NCI-H2107 (cell line): Measurements from ENCODE around the gene STRN4.

Experiments
- DNase-seq: peaks from one replicate; lab custom pipeline; 2025; lab: John Stamatoyannopoulos, UW

STRN4 gene

DNA sequence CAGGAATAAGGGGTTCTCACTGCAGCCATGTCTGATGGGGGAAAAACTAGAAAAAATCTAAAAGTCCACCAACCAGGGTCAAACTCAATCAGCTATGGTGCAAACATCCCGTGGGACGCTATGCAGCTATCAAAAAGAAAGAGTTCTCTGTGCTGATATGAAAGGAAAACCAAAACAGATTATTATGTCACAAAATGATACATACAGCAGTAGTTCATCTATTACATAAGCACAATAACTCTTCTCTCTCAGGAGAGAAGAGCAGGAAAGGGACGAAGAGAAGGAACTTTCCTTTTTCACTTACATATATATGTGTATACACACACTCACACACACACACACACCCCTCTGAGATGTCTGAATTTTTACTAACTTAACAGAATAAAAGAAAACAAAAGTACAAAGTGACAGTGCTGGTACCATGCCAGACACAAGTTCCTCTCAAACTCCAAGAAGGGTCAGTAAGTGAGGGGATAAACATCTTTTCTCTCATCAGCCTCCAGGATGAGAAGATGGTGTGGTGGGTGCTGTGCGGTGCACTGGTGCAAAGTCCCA is 3.2 kb downstream of the STRN4 start:
- DNase-seq: no peak

DNA sequence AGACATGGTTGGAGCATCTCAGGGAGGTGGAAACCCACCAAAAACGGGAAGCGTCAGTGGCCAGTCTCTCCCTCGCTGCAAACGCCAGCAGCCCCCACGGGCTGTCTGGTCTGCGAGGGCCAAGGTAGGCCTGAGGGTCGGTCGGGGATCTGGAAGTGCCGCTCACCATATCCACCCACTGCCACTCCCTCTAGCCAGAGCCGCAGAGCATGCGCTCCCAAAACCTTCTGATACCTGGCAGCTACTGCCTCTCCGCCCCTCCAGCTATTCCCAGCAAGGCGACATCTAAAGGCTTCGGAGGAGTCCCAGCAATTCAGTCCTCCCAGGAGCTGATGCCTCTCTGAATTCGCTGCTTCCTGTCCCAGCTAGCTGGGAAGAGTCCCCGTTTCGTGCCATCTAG is 4.8 kb downstream of the STRN4 start:
- DNase-seq: no peak

DNA sequence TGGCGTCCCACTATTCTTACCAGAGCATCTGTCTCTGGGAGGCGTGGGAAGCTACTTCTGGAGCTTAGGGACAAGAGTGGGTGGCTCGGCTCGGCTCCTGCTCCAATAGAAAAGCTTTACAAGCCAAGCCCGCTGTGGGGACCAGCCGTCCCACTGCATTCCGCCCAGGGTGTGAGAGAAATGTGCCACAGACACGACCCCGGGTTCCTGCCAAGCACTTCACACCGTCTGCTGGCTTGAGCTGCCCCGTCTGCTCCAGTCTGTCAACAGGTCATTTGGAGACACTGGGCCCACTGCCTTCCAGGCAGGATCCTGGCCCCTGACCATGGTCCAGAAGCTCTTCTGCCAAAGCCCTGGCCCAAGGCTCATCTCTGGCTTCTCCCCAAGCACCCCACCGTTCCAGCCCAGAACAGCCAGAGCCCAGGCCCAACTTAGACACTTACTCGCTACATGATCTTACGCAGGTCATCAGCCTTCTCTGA is 6.9 kb downstream of the STRN4 start:
- no peak for DNase-seq

DNA sequence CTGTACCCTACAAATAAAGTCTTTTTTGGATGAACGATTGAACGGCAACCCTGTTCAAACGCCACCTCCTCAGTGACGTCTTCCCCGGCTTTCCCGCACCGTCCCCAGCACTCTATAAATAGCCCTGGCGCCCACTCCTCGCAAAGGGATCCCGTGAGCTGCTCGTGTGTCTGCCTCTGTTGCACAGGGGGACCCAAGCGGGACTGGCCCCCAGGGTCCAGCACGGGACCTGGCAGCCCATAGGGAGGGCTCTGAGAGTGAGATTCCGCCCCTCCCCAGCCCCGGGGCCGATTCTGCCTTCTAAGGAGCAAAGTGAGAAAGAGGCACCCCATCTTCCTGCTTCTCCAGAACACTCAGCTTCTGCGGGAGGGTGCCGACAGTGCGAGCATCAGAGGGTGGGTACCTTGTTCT is 8.5 kb downstream of the STRN4 start:
- DNase-seq: no peak

DNA sequence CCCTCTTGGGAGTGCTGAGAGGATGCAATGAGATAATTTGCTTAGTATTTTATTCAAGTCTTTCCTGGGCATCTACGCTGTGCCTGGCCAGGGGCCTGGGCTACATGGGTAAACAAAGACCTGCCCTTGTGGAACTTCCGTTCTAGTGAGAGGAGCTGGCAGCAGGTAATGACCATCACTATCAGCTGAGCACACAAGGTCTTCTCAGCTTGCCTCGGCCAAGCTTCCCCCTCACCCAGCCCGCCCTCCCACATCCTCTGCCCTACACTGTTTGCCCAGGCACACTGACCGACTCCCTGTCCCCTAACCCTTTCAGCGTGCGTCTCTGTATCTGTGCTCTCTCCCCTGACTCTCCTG is 9.0 kb downstream of the STRN4 start:
- no peak for DNase-seq

DNA sequence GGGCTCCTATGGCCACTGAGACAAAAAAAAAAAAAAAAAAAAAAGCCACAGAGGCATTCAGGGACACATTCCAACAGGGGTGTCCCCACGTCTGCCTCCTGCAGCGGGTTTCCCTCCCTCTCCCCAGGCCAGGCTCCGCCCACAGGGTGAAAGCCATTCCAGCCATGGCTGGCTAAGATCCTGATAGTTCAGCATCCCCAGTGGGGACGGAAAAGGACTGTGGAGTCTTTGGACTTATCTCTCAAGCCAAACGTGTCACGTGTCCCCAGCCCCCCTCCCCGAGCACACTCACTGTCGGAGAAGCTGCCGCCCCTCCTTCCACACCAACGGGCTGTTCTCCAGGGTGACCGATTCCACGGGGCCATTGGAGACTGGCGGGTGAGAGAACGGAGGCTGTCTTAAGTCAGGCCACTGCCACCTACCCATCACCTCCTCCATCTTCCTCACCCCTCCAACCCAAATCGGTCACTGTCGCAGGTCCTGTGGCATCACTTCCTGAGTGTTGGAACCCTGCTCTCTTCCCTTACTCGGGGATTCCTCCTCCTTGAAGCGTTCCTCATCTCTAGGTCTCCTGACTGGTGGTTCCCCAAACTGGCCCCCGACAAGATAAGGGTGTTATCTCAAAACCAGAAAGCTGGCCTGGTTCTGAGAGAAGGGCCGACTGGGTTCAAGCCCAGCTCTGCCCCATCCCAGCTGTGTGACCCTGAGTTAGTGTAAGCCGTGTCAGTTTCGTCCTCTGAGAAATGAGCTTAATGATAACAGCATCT is 9.5 kb downstream of the STRN4 start:
- DNase-seq: no peak

DNA sequence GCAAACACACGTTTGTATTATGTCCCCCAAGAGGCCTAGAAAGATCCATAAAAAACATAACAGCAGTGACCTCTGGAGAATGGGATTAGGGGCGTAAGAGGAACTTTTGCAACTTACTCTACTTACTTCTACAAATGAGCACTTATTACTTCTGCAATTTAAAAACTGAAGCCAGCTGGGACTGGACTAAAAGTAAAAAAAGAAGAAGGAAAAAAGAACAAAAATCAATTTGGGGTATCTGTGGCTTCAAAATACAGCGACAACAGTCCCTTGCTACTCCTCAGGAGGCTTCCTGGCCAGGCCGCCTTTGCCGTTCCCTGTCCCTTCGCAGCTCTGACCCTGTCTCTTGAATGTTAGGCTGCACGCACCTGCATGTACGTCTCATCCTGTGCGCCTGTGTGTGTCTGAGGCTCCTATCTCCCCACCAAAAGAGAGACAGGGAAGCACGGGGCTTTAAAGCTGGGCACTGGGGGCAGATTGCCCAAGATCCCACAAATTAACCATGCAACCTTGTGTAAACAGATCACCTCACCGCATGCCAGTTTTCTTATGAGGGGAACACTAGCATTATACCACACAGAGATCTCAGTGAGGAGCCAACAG is 12.5 kb downstream of the STRN4 start:
- no peak for DNase-seq

DNA sequence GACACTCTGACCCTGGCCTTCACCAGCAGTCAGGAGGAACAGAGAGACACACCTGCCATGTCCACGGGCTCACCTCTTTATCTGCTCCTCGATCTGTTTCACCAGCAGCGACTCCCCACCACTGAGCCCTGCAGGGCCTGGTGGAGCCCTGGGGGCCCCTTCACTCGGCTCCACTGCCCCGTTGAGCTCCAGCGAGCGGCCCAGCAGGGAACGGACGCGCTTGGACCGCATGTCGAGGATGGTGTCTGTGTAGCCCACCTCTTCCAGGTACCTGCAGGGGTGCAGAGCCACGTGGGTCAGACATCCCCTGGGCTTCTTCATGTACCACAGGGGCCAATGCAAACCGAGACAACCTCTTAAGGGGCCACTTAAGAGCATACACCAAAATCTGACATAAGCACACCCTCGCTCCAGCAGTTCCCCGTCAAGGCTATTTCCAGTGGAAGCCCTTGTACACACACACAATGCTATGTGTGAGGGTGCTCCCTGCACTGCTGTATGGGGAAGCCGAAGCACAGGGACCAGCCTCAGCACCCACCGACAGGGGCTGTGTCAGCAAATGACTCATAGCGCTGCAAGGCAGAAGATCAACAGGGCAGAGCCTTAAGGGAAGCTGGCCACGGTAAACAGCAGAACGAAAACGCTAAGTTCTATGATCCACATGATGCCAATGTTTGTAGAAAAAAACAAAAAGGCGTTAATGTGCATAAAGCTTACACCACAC is 13.1 kb downstream of the STRN4 start:
- no peak for DNase-seq

DNA sequence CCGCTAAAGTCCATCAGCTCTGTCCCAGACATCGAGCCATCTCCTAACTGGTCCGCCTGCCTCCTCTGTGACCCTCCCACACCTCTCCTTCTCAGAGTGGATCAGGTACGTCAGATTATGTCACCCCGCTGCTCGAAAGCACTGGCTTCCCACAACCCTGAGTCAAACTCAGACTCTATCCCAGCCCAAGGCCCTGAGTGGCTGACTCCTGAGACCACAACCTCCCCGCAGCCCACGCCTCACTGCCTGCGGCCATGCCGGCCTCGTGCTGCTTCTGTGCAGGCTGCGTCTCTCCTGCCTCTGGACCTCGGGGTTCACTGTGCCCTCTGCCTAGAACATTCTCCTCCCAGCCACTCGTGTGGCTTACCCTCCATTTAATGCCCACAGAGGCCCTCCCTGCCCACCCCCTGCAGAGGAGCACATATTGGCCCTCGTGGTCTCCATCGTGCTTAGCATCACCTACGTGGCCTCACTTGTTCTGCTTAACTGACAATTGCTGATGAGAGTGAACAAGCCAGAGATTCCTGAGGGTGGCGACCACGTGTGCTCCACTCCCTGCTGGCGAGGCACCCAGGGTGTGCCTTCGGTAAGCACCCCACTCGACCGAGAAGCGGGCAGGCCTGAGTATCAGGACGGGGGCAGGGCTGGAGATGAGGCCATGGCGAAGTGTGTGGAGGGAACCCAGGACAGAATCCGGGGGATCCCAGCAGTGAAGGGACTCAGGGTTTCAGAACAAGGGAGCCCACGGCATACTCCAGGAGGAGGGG is 13.9 kb downstream of the STRN4 start:
- no peak for DNase-seq

DNA sequence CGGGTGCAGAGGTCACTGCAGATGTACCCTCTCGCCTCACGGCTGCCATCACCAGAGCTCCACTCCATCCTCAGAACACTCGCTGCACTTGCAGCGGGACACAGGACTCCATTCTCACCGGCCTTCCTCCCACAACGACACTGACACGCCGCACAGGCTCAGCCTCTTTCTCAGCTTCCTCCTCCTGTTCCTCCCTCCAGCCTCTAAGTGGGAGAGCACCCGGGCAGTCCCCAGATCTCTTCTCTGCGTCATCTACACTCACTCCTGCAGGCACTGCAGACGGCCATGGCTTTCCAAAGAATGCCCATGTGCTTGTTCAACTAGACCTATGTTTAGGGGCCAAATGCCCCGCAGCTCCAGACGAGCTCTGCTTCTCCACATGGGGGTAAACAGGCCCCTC is 14.7 kb downstream of the STRN4 start:
- no peak for DNase-seq

DNA sequence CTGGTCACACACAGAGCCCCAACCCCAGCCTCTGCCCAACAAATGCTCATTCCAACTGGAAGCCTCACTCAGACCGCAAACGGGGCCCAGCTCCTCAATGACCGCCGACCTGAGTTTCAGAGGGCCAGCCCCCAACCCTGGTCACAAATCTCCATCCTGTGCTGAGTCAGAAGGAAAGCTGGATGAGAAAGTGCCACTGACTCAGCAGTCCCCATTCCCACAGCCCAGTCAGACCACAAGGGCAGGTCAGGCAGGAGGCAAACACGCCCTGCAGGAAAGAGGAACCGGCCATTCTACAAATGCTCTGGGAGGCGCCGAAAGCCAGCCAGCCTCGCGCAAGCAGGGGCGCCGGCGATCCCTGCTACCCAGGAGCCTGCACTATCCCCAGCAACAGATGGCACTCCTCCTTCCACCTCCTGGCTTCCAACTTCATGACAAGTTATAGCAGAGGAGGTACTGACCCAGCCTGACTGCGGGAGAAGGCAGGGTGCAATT is 15.2 kb downstream of the STRN4 start:
- no peak for DNase-seq

DNA sequence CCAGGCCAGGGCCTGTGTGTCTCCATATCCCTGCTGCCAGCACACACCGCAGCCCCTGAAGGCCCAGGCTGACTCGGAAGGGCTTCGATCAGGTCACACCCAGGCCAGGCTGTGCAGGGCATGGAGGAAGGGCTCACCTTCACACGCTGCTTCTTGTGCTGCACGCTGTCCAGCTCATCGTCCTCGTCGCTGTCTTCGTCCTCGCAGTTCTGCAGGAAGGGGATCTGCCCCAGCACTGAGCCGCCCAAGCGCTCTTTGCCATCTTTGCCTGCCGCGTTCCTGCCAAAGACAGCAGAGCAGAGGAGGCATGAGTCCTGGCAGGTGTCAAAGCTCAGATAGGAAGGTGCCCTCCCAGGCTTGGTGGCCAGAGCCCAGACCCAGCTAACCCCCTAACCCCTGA is 15.7 kb downstream of the STRN4 start:
- no peak for DNase-seq

DNA sequence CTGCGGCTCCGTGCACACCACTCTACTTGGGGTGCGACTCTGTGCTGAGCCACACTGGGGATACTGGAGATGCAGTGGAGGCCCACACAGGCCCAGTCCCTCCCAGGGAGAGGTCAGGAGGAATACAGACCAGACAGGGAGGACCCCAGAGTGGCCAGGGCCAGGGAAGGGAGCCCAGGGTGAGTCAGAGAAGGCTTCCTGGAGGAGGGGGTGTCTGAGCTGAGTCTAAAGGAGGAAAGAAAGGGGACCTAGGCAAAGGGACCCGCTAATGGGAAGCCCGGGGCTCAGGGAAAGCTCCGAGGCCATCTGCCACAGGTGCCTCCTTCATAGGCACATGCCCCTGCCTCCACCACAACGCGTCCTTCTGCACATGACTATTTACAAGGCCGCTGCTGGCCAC is 16.1 kb downstream of the STRN4 start:
- DNase-seq: no peak

DNA sequence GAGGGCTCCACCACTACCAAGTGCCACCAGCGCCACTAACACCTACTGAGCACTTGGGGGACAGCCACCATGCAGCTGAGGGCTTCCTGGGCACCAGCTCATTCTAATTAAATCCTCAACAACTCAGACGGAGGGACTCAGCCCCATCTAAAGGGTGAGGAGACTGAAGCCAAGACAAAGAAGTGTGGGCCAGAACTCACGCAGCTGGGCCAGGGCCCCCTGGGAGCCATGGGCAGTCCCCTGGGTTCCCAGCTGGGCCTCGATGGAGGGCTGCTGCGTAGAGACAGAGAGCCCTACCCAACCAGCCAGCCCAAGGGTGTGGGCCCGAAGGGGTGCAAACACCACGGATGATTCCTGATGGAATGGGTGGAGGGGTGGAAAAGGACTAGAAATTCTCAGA is 16.6 kb downstream of the STRN4 start:
- no peak for DNase-seq

DNA sequence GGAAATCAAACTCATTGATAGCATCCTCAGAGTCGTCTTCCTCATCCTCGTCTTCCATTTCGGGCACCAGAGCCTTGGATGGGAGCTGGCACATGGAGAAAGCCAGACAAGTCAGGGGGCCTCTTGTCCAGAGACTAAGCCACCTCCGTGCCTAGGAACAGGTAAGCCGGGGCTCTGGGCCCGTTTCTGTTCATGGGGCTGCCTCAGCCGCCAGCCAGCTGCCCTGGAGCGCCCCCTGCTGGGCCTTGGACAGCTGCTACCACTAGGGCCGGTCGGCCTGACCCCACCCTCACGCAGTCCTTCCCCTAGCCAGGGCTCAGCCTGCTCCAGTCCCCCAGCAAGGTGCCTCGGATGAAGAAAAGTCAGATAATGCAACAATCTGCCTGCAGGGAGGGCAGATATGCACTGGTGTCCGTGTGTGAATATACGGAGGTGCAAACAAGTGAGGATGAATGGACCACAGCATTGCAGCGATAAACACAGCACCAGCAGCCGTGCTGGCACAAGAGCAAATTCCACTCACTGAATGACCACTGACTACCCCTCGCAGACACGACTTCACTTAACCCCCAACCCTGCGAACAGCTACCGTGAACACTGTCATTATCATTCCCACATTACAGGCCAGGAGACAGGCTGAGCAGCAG is 17.4 kb downstream of the STRN4 start:
- peak; percentile 30 for DNase-seq

DNA sequence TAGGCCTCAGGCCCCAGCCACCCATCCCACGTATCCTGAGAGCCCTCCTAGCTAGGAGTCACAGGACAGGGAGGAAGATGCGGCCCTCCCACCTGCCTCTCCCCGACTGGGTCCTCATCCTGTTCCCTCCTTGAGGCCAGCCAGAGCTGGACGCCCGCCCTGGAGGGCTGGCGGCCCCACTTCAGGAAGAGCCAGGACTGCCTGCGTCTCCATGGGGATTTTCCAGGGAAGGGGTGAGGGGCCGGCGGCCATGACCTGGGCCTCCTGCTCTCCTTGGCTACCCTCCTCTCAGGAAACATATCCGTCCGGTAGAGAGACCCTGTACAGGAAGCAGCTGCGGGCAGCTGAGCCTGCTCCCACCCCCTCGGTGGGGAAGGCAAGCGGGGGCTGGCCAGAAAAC is 18.0 kb downstream of the STRN4 start:
- no peak for DNase-seq

DNA sequence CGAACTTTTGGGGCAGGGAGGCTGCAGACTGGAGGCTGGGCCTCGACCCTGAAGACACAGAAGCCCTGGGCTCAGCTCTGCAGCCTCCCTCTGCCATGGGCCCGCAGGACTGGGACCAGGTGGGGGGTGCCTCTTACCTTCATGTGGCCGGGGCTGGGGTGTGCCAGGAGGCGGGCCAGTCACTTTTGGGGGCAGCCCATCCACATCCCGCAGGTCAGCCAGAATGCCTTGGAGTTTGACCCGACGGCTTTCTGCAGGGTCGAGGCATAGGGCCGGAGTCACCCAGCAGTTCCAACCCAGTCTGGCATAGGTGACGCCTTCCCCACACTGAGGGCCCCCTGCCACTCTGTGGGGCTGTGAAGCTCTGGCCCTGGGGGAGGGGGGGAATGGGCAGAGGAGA is 18.5 kb downstream of the STRN4 start:
- no peak for DNase-seq

DNA sequence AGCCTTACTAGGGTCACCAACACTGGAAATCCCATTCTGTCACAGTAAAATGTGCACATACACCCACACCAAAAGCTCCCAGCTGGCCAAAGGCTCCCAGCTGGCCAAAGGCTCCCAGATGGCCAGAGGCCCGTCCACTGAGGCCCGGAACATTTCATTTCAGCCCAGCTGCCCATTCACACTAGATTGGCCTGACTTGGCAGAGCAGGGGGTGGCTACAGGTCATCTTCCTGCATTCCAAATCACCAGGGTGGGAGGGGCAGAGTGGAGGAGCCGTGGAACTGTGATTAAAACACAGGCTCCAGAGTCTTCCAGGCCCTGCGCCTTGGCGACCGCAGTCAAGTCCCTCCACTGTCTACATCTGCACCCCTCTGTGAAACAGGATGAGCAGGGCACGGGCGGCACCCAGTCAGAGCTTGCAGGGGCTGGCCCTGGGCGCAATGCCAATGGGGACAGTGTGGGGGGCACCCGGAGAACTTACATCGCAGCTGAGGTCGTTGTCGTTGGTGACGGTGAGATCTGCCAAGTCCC is 19.2 kb downstream of the STRN4 start:
- DNase-seq: no peak

DNA sequence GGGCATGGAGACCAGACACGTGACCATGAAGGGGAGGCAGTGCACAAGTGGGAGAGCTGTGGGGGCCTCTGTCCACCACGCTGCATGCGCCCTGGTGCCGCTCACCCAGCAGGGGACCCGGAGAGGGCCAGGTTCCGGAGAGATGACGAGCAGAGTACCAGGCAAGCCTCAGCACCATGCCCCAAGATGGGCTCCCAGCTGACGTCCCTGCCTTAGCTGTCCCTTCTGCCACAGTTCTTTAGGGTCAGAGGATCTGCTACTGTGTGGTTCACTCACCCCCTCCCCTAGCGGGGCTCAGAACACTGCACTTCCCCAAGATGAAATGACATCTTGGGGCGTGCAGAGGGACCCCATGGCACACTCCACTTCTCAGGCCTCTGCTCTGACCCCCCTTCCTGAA is 19.7 kb downstream of the STRN4 start:
- DNase-seq: no peak

DNA sequence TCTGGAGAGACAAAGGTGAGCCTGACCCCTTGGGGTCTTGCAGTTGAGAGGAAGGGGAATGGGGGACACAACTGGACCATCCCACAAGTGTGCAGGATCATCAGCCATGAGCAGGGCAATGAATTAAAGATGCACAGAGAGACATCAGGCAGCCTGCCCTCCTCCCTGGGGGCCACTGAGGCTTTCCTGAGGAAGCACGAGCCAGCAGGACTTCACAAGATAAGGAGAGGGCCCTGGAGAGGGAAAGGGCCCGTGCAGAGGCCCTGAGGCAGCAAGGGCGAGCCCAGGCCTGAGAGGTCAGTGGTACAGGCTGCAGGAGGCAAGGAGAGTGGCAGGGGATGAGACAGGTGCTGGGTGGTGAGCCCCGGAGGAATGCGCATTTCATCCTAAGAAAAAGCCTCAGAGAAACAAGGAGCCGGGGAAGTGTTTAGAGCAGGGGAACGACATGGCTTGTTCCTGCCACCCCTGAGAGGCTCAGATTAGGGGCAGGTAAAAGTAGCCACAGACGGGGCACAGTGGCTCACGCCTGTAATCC is 20.3 kb downstream of the STRN4 start:
- DNase-seq: no peak
